Endodermal cell (in vitro differentiated cells): Measurements from ENCODE around the gene MYO7B. TPM values are rescaled to one million over a fixed set of nuclear protein-coding genes. Genes with fewer than 3 reads are reported as not detected.

ENCODE experiments used
- DNase-seq: peaks from one replicate; pipeline ENCODE4 v3.0.0-alpha.2; 2017
- H3K27ac ChIP-seq: 2 replicates; pipeline ENCODE4 v1.5.1; 2013; ENCODE audit warnings: mild to moderate bottlenecking, low read depth, low read length, moderate library complexity
- H3K27me3 ChIP-seq: 2 replicates; pipeline ENCODE4 v1.6.1; 2013; ENCODE audit warnings: mild to moderate bottlenecking, low read length, moderate library complexity; ENCODE audit not compliant: insufficient read depth, control insufficient read depth, poor library complexity, severe bottlenecking
- H3K36me3 ChIP-seq: 2 replicates; pipeline ENCODE4 v1.7.0; 2013; ENCODE audit warnings: mild to moderate bottlenecking, low read length, moderate library complexity; ENCODE audit not compliant: control insufficient read depth, insufficient read depth
- H3K4me1 ChIP-seq: one replicate; pipeline ENCODE4 v1.7.0; 2013; ENCODE audit warnings: low read length; ENCODE audit not compliant: control insufficient read depth, insufficient read depth
- H3K4me3 ChIP-seq: 2 replicates; pipeline ENCODE4 v1.5.1; 2013; ENCODE audit warnings: mild to moderate bottlenecking, low read length, moderate library complexity
- H3K9ac ChIP-seq: 2 replicates; pipeline ENCODE4 v1.6.1; 2013; ENCODE audit warnings: mild to moderate bottlenecking, low read length, moderate library complexity; ENCODE audit not compliant: poor library complexity, severe bottlenecking; ENCODE audit errors: extremely low read depth
- H3K9me3 ChIP-seq: 2 replicates; pipeline ENCODE4 v1.6.1; 2013; ENCODE audit warnings: mild to moderate bottlenecking, low read length, moderate library complexity; ENCODE audit not compliant: control insufficient read depth
- H3K27ac Mint-ChIP-seq: 2 replicates; pipeline ENCODE4 v1.8.0; 2020; ENCODE audit warnings: mixed read lengths
- H3K27me3 Mint-ChIP-seq: 2 replicates; pipeline ENCODE4 v1.8.0; 2021; ENCODE audit warnings: mild to moderate bottlenecking, mixed read lengths; ENCODE audit not compliant: insufficient read depth
- H3K36me3 Mint-ChIP-seq: 2 replicates; pipeline ENCODE4 v1.8.0; 2020; ENCODE audit warnings: low read depth, mixed read lengths
- H3K4me1 Mint-ChIP-seq: 2 replicates; pipeline ENCODE4 v1.8.0; 2020; ENCODE audit warnings: mixed read lengths
- H3K4me3 Mint-ChIP-seq: 2 replicates; pipeline ENCODE4 v1.8.0; 2020; ENCODE audit warnings: mild to moderate bottlenecking, moderate library complexity, mixed read lengths
- H3K9me3 Mint-ChIP-seq: 2 replicates; pipeline ENCODE4 v1.8.0; 2020; ENCODE audit warnings: mild to moderate bottlenecking, mixed read lengths
- CTCF ChIP-seq: fragments of 200-600 bp; sonication (generic); conservative IDR thresholded peaks from 2 replicates; pipeline ENCODE4 v1.5.0; 2021; ENCODE audit warnings: antibody characterized with exemption, mild to moderate bottlenecking
- WGBS, 2 experiments: methylation state at CpG; one replicate each; pipeline versions ENCODE4 v1.1.5 to v1.1.7; 2013; ENCODE audit warnings: missing lambda C conversion rate in 2 of 2, mixed read lengths in 1 of 2; ENCODE audit not compliant: insufficient coverage in 1 of 2, insufficient read length in 1 of 2; 5-methylcytosine and 5-hydroxymethylcytosine counted together
- total RNA-seq, 2 donors: library from RNA; stranded (reverse); fragmentation: NEBNext Ultra II Directional in 1 of 2; extraction: Animal tissue kit (Norgen Biotek cat#: 25700) in 1 of 2; gene quantifications; 2 replicates in 1 of 2; 3 replicates in 1 of 2; pipeline ENCODE4 v1.2.1, GENCODE V29; 2021

Gene MYO7B
- total RNA-seq, 2 donors from 2014 or later: 0.11 TPM; not detected in 1

GRCh38 chr2:127567351-127567854, 31.9 kb downstream of the MYO7B start:
- peaks cover 7% of the 10 kb centered on the region for H3K4me1 Mint-ChIP-seq
- no peak overlapping the region for H3K4me3 ChIP-seq
- H3K27ac Mint-ChIP-seq: no peak overlapping the region
- H3K9me3 ChIP-seq: no peaks in the 10 kb centered on the region
- no peak for TF ChIP-seq CTCF
- H3K9ac ChIP-seq: no peak overlapping the region
- H3K27me3 Mint-ChIP-seq: no peaks in the 10 kb centered on the region
- 86 to 96% methylated on average over 4 to 5 of the region's 5 CpGs for WGBS, 2 experiments
- DNase-seq: no peak
- no peaks in the 10 kb centered on the region for H3K36me3 Mint-ChIP-seq
- H3K4me3 Mint-ChIP-seq: no peak overlapping the region
- H3K4me1 ChIP-seq: no peaks in the 10 kb centered on the region
- no peak overlapping the region for H3K27ac ChIP-seq
- H3K27me3 ChIP-seq: no peaks in the 10 kb centered on the region
- no peaks in the 10 kb centered on the region for H3K36me3 ChIP-seq
- peaks cover 2% of the 10 kb centered on the region for H3K9me3 Mint-ChIP-seq

GRCh38 chr2:127568128-127568527, 32.6 kb downstream of the MYO7B start:
- no peak overlapping the region for H3K4me3 Mint-ChIP-seq
- 93 to 96% methylated on average over 3 to 6 of the region's 6 CpGs for WGBS, 2 experiments

GRCh38 chr2:127569666-127570065, 34.2 kb downstream of the MYO7B start:
- no peaks in the 10 kb centered on the region for H3K27me3 Mint-ChIP-seq
- H3K4me1 Mint-ChIP-seq: peaks cover 7% of the 10 kb centered on the region
- Histone ChIP-seq H3K9me3 (no peaks in the 10 kb centered on the region), H3K36me3 (no peaks in the 10 kb centered on the region), H3K9ac (no peak overlapping the region), H3K27ac (no peak overlapping the region), H3K4me1 (no peaks in the 10 kb centered on the region), H3K27me3 (no peaks in the 10 kb centered on the region), H3K4me3 (no peak overlapping the region)
- no peak overlapping the region for H3K4me3 Mint-ChIP-seq
- peak; percentile 32 for DNase-seq
- TF ChIP-seq CTCF: no peak
- no peak overlapping the region for H3K27ac Mint-ChIP-seq
- no peaks in the 10 kb centered on the region for H3K36me3 Mint-ChIP-seq
- 95 to 100% methylated on average over 3 to 6 of the region's 6 CpGs for WGBS, 2 experiments
- no peaks in the 10 kb centered on the region for H3K9me3 Mint-ChIP-seq

More at GRCh38 chr2:127568128-127568527, 32.6 kb downstream of the MYO7B start:
- no peak overlapping the region for H3K4me3 ChIP-seq
- no peaks in the 10 kb centered on the region for H3K9me3 ChIP-seq
- peaks cover 7% of the 10 kb centered on the region for H3K4me1 Mint-ChIP-seq
- H3K27me3 ChIP-seq: no peaks in the 10 kb centered on the region
- no peaks in the 10 kb centered on the region for H3K9me3 Mint-ChIP-seq
- H3K36me3 Mint-ChIP-seq: no peaks in the 10 kb centered on the region
- H3K4me1 ChIP-seq: no peaks in the 10 kb centered on the region
- TF ChIP-seq CTCF: no peak
- H3K27ac Mint-ChIP-seq: no peak overlapping the region
- no peaks in the 10 kb centered on the region for H3K36me3 ChIP-seq
- H3K9ac ChIP-seq: no peak overlapping the region
- H3K27me3 Mint-ChIP-seq: no peaks in the 10 kb centered on the region
- no peak overlapping the region for H3K27ac ChIP-seq
- DNase-seq: peak; percentile 49
